Upper lobe of right lung (tissue), 1 donor: ENCODE data around the gene HDAC4. TPM values are rescaled to one million over a fixed set of nuclear protein-coding genes. Genes with fewer than 3 reads are reported as not detected.

Experiments
- ATAC-seq: fragments of 200-7000 bp; cut with Tn5 transposase; one replicate; pipeline ENCODE4 v1.9.1; 2020; ENCODE audit warnings: mild to moderate bottlenecking, moderate library complexity
- DNase-seq: peaks from one replicate; pipeline ENCODE4 v3.0.0-alpha.2; 2020
- H3K27ac ChIP-seq: fragments of 200-600 bp; one replicate; pipeline ENCODE4 v1.8.0; 2022
- H3K27me3 ChIP-seq: fragments of 200-600 bp; one replicate; pipeline ENCODE4 v1.8.0; 2022; ENCODE audit warnings: mild to moderate bottlenecking
- H3K36me3 ChIP-seq: fragments of 200-600 bp; one replicate; pipeline ENCODE4 v1.8.0; 2022
- H3K4me1 ChIP-seq: fragments of 200-600 bp; one replicate; pipeline ENCODE4 v1.8.0; 2022
- H3K4me3 ChIP-seq: fragments of 200-600 bp; one replicate; pipeline ENCODE4 v1.8.0; 2022; ENCODE audit warnings: mild to moderate bottlenecking
- H3K9me3 ChIP-seq: fragments of 200-600 bp; one replicate; pipeline ENCODE4 v1.8.0; 2022
- intact Hi-C: fragments of 100-400 bp; cut with DNase I; formaldehyde crosslinking; loops from one replicate; pipeline ENCODE4 v1.11.0; 2022
- total RNA-seq: library from RNA; stranded (reverse); fragmentation: NEBNext Ultra II Directional; extraction: Animal tissue kit (Norgen Biotek cat#: 25700); gene quantifications from one replicate; pipeline ENCODE4 v1.2.1, GENCODE V29; 2021
- TF ChIP-seq, protein P1 (sequence below): fragments of 200-600 bp; IDR thresholded peaks from one replicate; pipeline ENCODE4 v1.8.0; 2022; ENCODE audit warnings: antibody characterized with exemption
- donor health status: DM: no; HTN: yes; CAD: no; lungs with severe emphysema.

The HDAC4 gene
- total RNA-seq, 1 donor from 2014 or later = 44.1 TPM

DNA sequence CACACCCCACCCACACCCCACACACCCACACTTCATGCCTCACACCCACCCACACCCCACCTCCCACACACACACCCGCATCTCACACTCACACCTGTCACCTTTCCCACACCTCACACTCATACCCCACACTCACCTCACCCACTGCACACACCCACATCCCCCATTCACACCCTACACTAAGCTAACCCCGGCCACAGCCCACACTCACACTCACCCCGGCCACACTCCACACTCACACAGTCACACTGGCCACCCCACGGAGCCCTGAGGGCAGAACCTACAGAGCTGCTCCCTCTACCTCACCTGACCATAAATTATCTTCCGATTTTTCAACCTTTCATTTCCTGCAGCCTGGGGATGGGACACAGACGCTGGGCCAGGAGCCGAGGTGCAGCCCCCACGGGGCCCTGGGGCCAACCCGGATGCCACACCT is 241.3 kb downstream of the HDAC4 start:
- H3K27me3 ChIP-seq = no peaks in the 10 kb centered on the region
- TF ChIP-seq, protein P1, sequence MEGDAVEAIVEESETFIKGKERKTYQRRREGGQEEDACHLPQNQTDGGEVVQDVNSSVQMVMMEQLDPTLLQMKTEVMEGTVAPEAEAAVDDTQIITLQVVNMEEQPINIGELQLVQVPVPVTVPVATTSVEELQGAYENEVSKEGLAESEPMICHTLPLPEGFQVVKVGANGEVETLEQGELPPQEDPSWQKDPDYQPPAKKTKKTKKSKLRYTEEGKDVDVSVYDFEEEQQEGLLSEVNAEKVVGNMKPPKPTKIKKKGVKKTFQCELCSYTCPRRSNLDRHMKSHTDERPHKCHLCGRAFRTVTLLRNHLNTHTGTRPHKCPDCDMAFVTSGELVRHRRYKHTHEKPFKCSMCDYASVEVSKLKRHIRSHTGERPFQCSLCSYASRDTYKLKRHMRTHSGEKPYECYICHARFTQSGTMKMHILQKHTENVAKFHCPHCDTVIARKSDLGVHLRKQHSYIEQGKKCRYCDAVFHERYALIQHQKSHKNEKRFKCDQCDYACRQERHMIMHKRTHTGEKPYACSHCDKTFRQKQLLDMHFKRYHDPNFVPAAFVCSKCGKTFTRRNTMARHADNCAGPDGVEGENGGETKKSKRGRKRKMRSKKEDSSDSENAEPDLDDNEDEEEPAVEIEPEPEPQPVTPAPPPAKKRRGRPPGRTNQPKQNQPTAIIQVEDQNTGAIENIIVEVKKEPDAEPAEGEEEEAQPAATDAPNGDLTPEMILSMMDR = no peak
- ATAC-seq (no peak), DNase-seq (peak; percentile 42)
- H3K9me3 ChIP-seq = no peaks in the 10 kb centered on the region
- H3K4me3 ChIP-seq = no peak overlapping the region
- H3K4me1 ChIP-seq = peaks cover 11% of the 10 kb centered on the region
- H3K36me3 ChIP-seq = peaks cover 41% of the 10 kb centered on the region
- intact Hi-C loops = no loop called here
- H3K27ac ChIP-seq = no peak overlapping the region

DNA sequence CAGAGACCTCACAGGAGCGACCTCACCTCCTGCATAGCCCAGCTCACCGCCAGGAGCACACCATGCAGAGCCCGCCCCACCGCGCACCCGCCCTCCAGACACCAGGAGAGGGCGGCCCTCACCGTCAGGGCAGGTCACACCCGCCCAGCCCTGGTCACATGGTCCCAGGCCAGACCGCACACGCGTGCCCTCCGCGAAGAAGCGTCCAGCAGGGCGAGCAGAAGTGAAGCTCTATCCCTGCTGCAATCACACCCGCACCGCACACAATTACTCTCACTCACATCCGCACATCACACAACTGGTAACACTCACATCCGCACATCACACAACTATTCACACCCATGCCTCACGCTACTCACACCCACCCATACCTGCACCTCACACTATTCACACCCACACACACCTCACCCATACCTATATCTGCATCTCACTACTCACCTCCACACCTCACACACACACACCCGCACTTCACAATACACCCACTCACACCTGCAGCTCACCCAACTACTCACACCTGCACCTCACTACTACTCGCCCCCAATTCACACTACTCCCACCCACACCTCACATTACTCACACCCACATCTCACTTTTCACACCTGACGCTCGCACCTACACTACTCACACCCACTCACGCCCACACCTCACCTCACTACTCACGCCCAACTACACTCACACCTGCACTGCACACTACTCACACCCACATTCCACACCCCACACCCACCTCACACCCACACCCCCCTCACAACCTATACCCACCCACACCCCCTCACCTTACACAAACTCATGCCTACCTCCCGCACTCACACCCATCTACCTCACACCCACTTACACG is 242.0 kb downstream of the HDAC4 start:
- Histone ChIP-seq H3K36me3 (peaks cover 47% of the 10 kb centered on the region), H3K4me1 (peaks cover 6% of the 10 kb centered on the region), H3K4me3 (no peak overlapping the region), H3K9me3 (no peaks in the 10 kb centered on the region), H3K27ac (no peak overlapping the region), H3K27me3 (no peaks in the 10 kb centered on the region)
- TF ChIP-seq, protein P1 = no peak
- intact Hi-C loops = no loop called here
- no peak for ATAC-seq
- peak; percentile 48 for DNase-seq

DNA sequence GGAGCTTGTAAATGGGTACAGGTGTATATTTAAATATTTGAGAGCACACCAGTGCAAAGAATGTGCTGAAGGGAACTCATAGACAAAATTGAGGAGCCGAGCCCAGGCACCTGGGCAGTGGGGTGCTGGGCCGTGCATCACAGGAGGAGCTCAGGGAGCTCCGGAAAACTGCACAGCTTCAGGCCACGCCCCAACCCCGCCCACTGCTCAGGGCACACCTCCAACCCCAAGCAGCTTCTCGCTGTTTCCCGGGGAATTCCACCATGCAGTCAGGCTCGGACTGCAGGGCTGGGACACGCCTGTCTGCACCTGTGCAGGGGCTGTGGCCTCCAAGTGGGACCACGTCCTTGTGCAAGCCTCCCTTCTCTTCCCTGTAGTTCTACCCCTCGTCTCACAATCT is 243.0 kb downstream of the HDAC4 start:
- H3K27ac ChIP-seq = no peak overlapping the region
- intact Hi-C loops = no loop called here
- no peak overlapping the region for H3K4me3 ChIP-seq
- TF ChIP-seq, protein P1 = no peak
- H3K4me1 ChIP-seq = peaks cover 3% of the 10 kb centered on the region
- peaks cover 49% of the 10 kb centered on the region for H3K36me3 ChIP-seq
- DNase-seq (peak; percentile 78), ATAC-seq (peak; percentile 65)
- no peaks in the 10 kb centered on the region for H3K9me3 ChIP-seq
- no peaks in the 10 kb centered on the region for H3K27me3 ChIP-seq

DNA sequence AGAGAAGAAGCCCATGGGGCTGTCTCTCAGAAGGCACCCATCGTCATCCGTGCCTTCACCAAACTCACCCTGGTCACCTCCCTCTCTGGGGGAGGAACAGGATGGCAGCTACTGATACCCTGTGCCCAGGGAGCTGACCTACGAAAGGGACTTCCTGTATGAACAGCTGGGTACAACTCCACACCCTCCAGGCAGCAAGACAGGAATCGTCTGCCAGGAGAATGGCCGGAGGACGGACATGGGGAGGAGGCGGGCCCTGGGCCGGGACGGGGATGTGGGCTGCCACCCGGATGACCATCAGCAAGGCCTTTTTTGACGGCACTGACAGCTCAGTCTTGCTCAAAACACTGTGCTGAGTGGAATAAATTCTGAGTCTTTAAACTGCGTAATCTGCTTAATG is 243.6 kb downstream of the HDAC4 start:
- Histone ChIP-seq H3K9me3 (no peaks in the 10 kb centered on the region), H3K36me3 (peaks cover 49% of the 10 kb centered on the region), H3K4me1 (peaks cover 3% of the 10 kb centered on the region), H3K27ac (no peak overlapping the region), H3K4me3 (no peak overlapping the region), H3K27me3 (no peaks in the 10 kb centered on the region)
- ATAC-seq (peak; percentile 5), DNase-seq (peak; percentile 62)
- TF ChIP-seq, protein P1 = no peak
- intact Hi-C loops = no loop called here

DNA sequence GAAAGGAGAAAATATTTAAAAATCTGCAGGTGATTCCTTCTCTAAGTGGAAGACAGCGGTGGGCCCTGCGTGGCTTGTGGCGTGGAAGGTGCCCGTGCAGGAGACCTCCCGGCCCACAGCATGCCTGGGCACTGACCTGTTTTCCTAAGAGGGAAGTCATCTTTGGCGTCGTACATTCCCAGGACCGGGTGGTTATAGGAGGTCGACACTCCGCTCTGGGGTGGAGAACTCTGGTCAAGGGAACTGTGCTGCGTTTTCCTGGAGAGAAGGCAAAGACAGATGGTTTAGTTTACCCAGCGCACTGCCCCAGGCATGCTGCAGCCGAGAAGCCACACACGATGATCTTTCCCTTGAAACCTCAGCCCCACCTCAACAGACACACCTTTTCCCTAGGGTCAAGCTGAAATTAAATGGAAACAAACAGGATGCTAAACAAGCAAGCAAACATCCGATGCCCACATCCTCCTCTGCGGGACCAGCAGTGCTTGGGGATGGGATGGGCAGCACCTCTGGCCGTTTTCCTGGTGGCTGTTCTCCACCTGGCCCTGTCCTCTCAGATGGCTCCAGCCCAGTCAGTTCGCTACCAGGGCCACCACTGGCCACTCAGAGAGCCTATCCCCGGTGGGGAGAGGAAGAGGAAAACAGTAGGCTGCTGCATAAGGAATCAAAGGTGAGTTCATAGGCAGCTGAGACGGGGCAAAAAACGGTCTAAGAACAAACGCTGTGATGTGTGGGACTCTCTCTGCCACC is 244.1 kb downstream of the HDAC4 start:
- H3K9me3 ChIP-seq = no peaks in the 10 kb centered on the region
- no peaks in the 10 kb centered on the region for H3K27me3 ChIP-seq
- TF ChIP-seq, protein P1 = no peak
- H3K36me3 ChIP-seq = peaks cover 53% of the 10 kb centered on the region
- intact Hi-C loops = no loop called here
- peak; percentile 49 for DNase-seq
- ATAC-seq = no peak
- no peak overlapping the region for H3K4me3 ChIP-seq
- H3K27ac ChIP-seq = no peak overlapping the region
- peaks cover 3% of the 10 kb centered on the region for H3K4me1 ChIP-seq
